Trophoblast cell (in vitro differentiated cells and primary cell): Measurements from ENCODE around the gene VN1R2. TPM values are rescaled to one million over a fixed set of nuclear protein-coding genes. Genes with fewer than 3 reads are reported as not detected.
"Not testable (repeated sequence)": the region's sequence is repeated elsewhere in the genome, so short reads cannot be mapped to it uniquely, and the experiment has no call there.

Experiments
- DNase-seq, 2 donors: peaks; one replicate each; pipeline ENCODE4 v3.0.0-alpha.2; 2016
- H2AFZ ChIP-seq: 2 replicates; pipeline ENCODE4 v1.6.1; 2013; ENCODE audit warnings: low read length, moderate library complexity, mild to moderate bottlenecking; ENCODE audit not compliant: insufficient read depth, poor library complexity
- H2AK5ac ChIP-seq: 2 replicates; pipeline ENCODE4 v1.6.1; 2013; ENCODE audit warnings: mild to moderate bottlenecking, low read length
- H2BK120ac ChIP-seq: 2 replicates; pipeline ENCODE4 v1.6.1; 2013; ENCODE audit warnings: low read length, mild to moderate bottlenecking, moderate library complexity; ENCODE audit not compliant: insufficient read depth, poor library complexity
- H2BK12ac ChIP-seq: 2 replicates; pipeline ENCODE4 v1.6.1; 2013; ENCODE audit warnings: mild to moderate bottlenecking, low read length, moderate library complexity
- H2BK5ac ChIP-seq: 2 replicates; pipeline ENCODE4 v1.6.1; 2013; ENCODE audit warnings: low read length, low read depth, moderate library complexity, mild to moderate bottlenecking; ENCODE audit not compliant: poor library complexity
- H3K14ac ChIP-seq: 2 replicates; pipeline ENCODE4 v1.6.1; 2013; ENCODE audit warnings: mild to moderate bottlenecking, low read length
- H3K18ac ChIP-seq: 2 replicates; pipeline ENCODE4 v1.6.1; 2013; ENCODE audit warnings: mild to moderate bottlenecking, low read length
- H3K23ac ChIP-seq: 2 replicates; pipeline ENCODE4 v1.6.1; 2013; ENCODE audit warnings: low read length
- H3K27ac ChIP-seq: 2 replicates; pipeline ENCODE4 v1.5.1; 2013; ENCODE audit warnings: low read depth, mild to moderate bottlenecking, inconsistent platforms, low read length, moderate library complexity
- H3K27me3 ChIP-seq: 2 replicates; pipeline ENCODE4 v1.6.1; 2013; ENCODE audit warnings: inconsistent platforms, mild to moderate bottlenecking, low read length, moderate library complexity; ENCODE audit not compliant: insufficient read depth
- H3K36me3 ChIP-seq, 2 experiments: 1 replicate in 1 of 2; 2 replicates in 1 of 2; pipeline ENCODE4 v1.6.1; 2013; ENCODE audit warnings: low read length in 2 of 2, mild to moderate bottlenecking in 2 of 2, moderate library complexity in 1 of 2; ENCODE audit not compliant: insufficient read depth in 2 of 2, control insufficient read depth in 1 of 2
- H3K4ac ChIP-seq: 2 replicates; pipeline ENCODE4 v1.6.1; 2013; ENCODE audit warnings: low read depth, mild to moderate bottlenecking, low read length, moderate library complexity
- H3K4me1 ChIP-seq, 2 experiments: 1 replicate in 1 of 2; 2 replicates in 1 of 2; pipeline ENCODE4 v1.6.1; 2013; ENCODE audit warnings: low read length in 2 of 2, mild to moderate bottlenecking in 2 of 2, moderate library complexity in 1 of 2; ENCODE audit not compliant: insufficient read depth in 2 of 2, control insufficient read depth in 1 of 2
- H3K4me2 ChIP-seq: 2 replicates; pipeline ENCODE4 v1.6.1; 2013; ENCODE audit warnings: inconsistent platforms, mild to moderate bottlenecking, low read length, moderate library complexity
- H3K4me3 ChIP-seq: 2 replicates; pipeline ENCODE4 v1.5.1; 2013; ENCODE audit warnings: mild to moderate bottlenecking, low read depth, low read length, inconsistent platforms
- H3K79me1 ChIP-seq: one replicate; pipeline ENCODE4 v1.6.1; 2013; ENCODE audit warnings: low read length
- H3K79me2 ChIP-seq: 2 replicates; pipeline ENCODE4 v1.6.1; 2013; ENCODE audit warnings: low read length, mild to moderate bottlenecking; ENCODE audit not compliant: control insufficient read depth, insufficient read depth, poor library complexity
- H3K9ac ChIP-seq: 2 replicates; pipeline ENCODE4 v1.6.1; 2013; ENCODE audit warnings: mild to moderate bottlenecking, low read length
- H3K9me3 ChIP-seq: 2 replicates; pipeline ENCODE4 v1.6.1; 2013; ENCODE audit warnings: low read depth, mild to moderate bottlenecking, control low read depth, inconsistent platforms, low read length; ENCODE audit not compliant: insufficient read depth
- H4K12ac ChIP-seq: 2 replicates; pipeline ENCODE4 v1.6.1; 2013; ENCODE audit warnings: low read depth, mild to moderate bottlenecking, low read length, moderate library complexity
- H4K8ac ChIP-seq: 2 replicates; pipeline ENCODE4 v1.6.1; 2013; ENCODE audit warnings: low read depth, mild to moderate bottlenecking, low read length, moderate library complexity
- H4K91ac ChIP-seq: one replicate; pipeline ENCODE4 v1.6.1; 2013; ENCODE audit warnings: low read depth, mild to moderate bottlenecking, low read length, moderate library complexity
- WGBS: extraction: QIAGEN DNeasy Blood & Tissue Kit; methylation state at CpG from one replicate; pipeline ENCODE4 v1.1.7; 2013; ENCODE audit warnings: missing lambda C conversion rate; ENCODE audit not compliant: insufficient read length, insufficient coverage; ENCODE audit errors: extremely low coverage; 5-methylcytosine and 5-hydroxymethylcytosine counted together
- polyA plus RNA-seq: library from polyadenylated mRNA; stranded (reverse); fragments of 200-250 nt; gene quantifications from 2 replicates; pipeline ENCODE4 v1.2.3, GENCODE V29; 2013

Gene VN1R2
- polyA plus RNA-seq = not detected in 2 replicates

GRCh38 chr19:53257715-53258342 lies at the start of gene VN1R2:
Gene VN1R2, plus strand, starts transcription at chr19:53258292. Its CDS starts 84 bp downstream, at chr19:53258376.
- H3K14ac ChIP-seq, H3K9me3 ChIP-seq, H2AK5ac ChIP-seq, H3K4me2 ChIP-seq, H3K36me3 ChIP-seq, H3K4me3 ChIP-seq, H3K27ac ChIP-seq, H2BK120ac ChIP-seq, H3K79me2 ChIP-seq, H3K9ac ChIP-seq, H2AFZ ChIP-seq, H3K4ac ChIP-seq, H3K79me1 ChIP-seq, H3K4me1 ChIP-seq, DNase-seq, H4K91ac ChIP-seq, H4K8ac ChIP-seq, H4K12ac ChIP-seq, H3K27me3 ChIP-seq, H2BK12ac ChIP-seq, H3K18ac ChIP-seq, H3K23ac ChIP-seq, H2BK5ac ChIP-seq: not testable (repeated sequence)
- no CpG with 5 or more reads among the region's 14 CpGs for WGBS

- H3K79me1 ChIP-seq, H3K4me3 ChIP-seq, H2AFZ ChIP-seq, H3K23ac ChIP-seq, H3K18ac ChIP-seq, H4K8ac ChIP-seq, H2BK5ac ChIP-seq, H3K4me1 ChIP-seq, H2BK12ac ChIP-seq, H3K27ac ChIP-seq, H2AK5ac ChIP-seq, H4K12ac ChIP-seq, H4K91ac ChIP-seq, H3K27me3 ChIP-seq, H3K14ac ChIP-seq, H3K9ac ChIP-seq, DNase-seq, H3K4ac ChIP-seq, H3K4me2 ChIP-seq, H3K79me2 ChIP-seq, H2BK120ac ChIP-seq: not testable (repeated sequence)
- peaks cover 24% of the 10 kb centered on the region for H3K9me3 ChIP-seq
- peaks cover 13 to 18% of the 10 kb centered on the region in 2 experiments for H3K36me3 ChIP-seq
- no CpG with 5 or more reads among the region's 3 CpGs for whole genome bisulfite sequencing
Measured at GRCh38 chr19:53211554-53211953, 46.5 kb upstream of the VN1R2 start.

- H3K4ac ChIP-seq = no peak overlapping the region
- no peak overlapping the region for H2BK5ac ChIP-seq
- no peak overlapping the region for H2AK5ac ChIP-seq
- H4K8ac ChIP-seq = no peak overlapping the region
- H3K18ac ChIP-seq = no peak overlapping the region
- no peaks in the 10 kb centered on the region for H3K79me1 ChIP-seq
- H3K9ac ChIP-seq = no peak overlapping the region
- peaks cover 25% of the 10 kb centered on the region for H3K9me3 ChIP-seq
- no peaks in the 10 kb centered on the region for H3K79me2 ChIP-seq
- H2AFZ ChIP-seq = no peak overlapping the region
- H3K27ac ChIP-seq = no peak overlapping the region
- H2BK120ac ChIP-seq = no peak overlapping the region
- H3K4me3 ChIP-seq = no peak overlapping the region
- no CpG with 5 or more reads among the region's 2 CpGs for WGBS
- H2BK12ac ChIP-seq = no peak overlapping the region
- H3K4me1 ChIP-seq = no peaks in the 10 kb centered on the region
- H4K12ac ChIP-seq = no peak overlapping the region
- H4K91ac ChIP-seq = no peak overlapping the region
- DNase-seq = no peak
- H3K23ac ChIP-seq = no peak overlapping the region
- H3K27me3 ChIP-seq = no peaks in the 10 kb centered on the region
- no peak overlapping the region for H3K4me2 ChIP-seq
- no peak overlapping the region for H3K14ac ChIP-seq
- H3K36me3 ChIP-seq = peaks cover 13 to 18% of the 10 kb centered on the region in 2 experiments
Measured at GRCh38 chr19:53212703-53213320, 45.3 kb upstream of the VN1R2 start.

GRCh38 chr19:53222716-53223115 lies 35.4 kb upstream of the VN1R2 start:
- H3K18ac ChIP-seq, H3K4ac ChIP-seq, H3K36me3 ChIP-seq, H3K4me2 ChIP-seq, H4K12ac ChIP-seq, DNase-seq, H4K91ac ChIP-seq, H4K8ac ChIP-seq, H3K9ac ChIP-seq, H3K23ac ChIP-seq, H3K4me3 ChIP-seq, H3K79me1 ChIP-seq, H2AK5ac ChIP-seq, H2AFZ ChIP-seq, H3K4me1 ChIP-seq, H3K27ac ChIP-seq, H3K14ac ChIP-seq, H2BK120ac ChIP-seq, H3K79me2 ChIP-seq, H2BK12ac ChIP-seq, H2BK5ac ChIP-seq, H3K27me3 ChIP-seq: not testable (repeated sequence)
- peaks cover 11% of the 10 kb centered on the region for H3K9me3 ChIP-seq
- no CpG with 5 or more reads among the region's 28 CpGs for WGBS
